Motor neuron (in vitro differentiated cells): Measurements from ENCODE around the gene SLC38A9. TPM values are rescaled to one million over a fixed set of nuclear protein-coding genes. Genes with fewer than 3 reads are reported as not detected.

Experiments used
- ATAC-seq, 8 experiments: fragments of 200-7000 bp; cut with Tn5 transposase; replicated peaks in 6 of 8; 2 replicates each; pipeline ENCODE4 v1.8.0; 2021; ENCODE audit warnings: mild to moderate bottlenecking in 8 of 8, moderate library complexity in 8 of 8
- H3K27ac ChIP-seq, 2 donors: fragments of 250-450 bp; sonication (Bioruptor Pico); 2 replicates each; pipeline ENCODE4 v1.9.0; 2021; ENCODE audit warnings: antibody characterized with exemption in 2 of 2, mild to moderate bottlenecking in 2 of 2, moderate library complexity in 1 of 2
- H3K4me1 ChIP-seq, 2 donors: fragments of 250-450 bp; sonication (Bioruptor Pico); replicated peaks in 1 of 2; 2 replicates each; pipeline ENCODE4 v1.6.1; 2021; ENCODE audit warnings: antibody characterized with exemption in 2 of 2, mild to moderate bottlenecking in 2 of 2, moderate library complexity in 1 of 2
- H3K4me3 ChIP-seq, 5 donors: fragments of 250-450 bp; sonication (Bioruptor Pico); 2 replicates each; pipeline ENCODE4 v1.9.0; 2021; ENCODE audit warnings: antibody characterized with exemption in 5 of 5, mild to moderate bottlenecking in 5 of 5, moderate library complexity in 4 of 5
- WGBS, 10 experiments: fragments of 450-650 bp; shearing (Covaris generic); methylation state at CpG; one replicate each; pipeline ENCODE4 v1.0.0; 2022; 5-methylcytosine and 5-hydroxymethylcytosine counted together
- in situ Hi-C, 9 experiments: fragments of 400-800 bp; cut with MboI; loops; one replicate each; pipeline ENCODE4 v1.15.0; 2021; ENCODE audit warnings: low sequenced_read_pairs in 9 of 9, low pct_unique_long_range_greater_than_20kb in 2 of 9; ENCODE audit not compliant: unreplicated experiment in 9 of 9
- total RNA-seq, 8 experiments: library from RNA; unstranded; fragments of 300-600 nt; gene quantifications; 2 replicates each; pipeline versions ENCODE4 v1.2.3 to v1.2.4, GENCODE V29; 2022

The SLC38A9 gene
- total RNA-seq, 8 experiments from 2014 or later, result 16.5 to 28.6 (median 21.0) TPM

GRCh38 chr5:55675119-55675518, 37.0 kb downstream of the SLC38A9 start:
- no peak overlapping the region for H3K4me3 ChIP-seq
- 0 to 100% (median 52%) methylated on average over 1 of the region's 1 CpG; no CpG with 5 or more reads in 2 of the 10 experiments for WGBS, 10 experiments
- H3K27ac ChIP-seq, result no peak overlapping the region
- in situ Hi-C loops, result loop anchor here in 3 of 9 experiments (25.0 kb wide), 2 partner anchors 263 to 338 kb away; no protein-coding TSS in a partner anchor
- no peak for ATAC-seq
- no peaks in the 10 kb centered on the region for H3K4me1 ChIP-seq

- ATAC-seq, result no peak
- WGBS, 10 experiments, result 0 to 100% (median 72%) methylated on average over 1 to 2 of the region's 2 CpGs; no CpG with 5 or more reads in 5 of the 10 experiments
- in situ Hi-C loops, result no loop called here
- no peak overlapping the region for H3K27ac ChIP-seq
- no peaks in the 10 kb centered on the region for H3K4me1 ChIP-seq
- no peak overlapping the region for H3K4me3 ChIP-seq
These were observed 37.8 kb downstream of the SLC38A9 start for GRCh38 chr5:55674340-55674739.

GRCh38 chr5:55672477-55672911, 39.6 kb downstream of the SLC38A9 start:
- no peak overlapping the region for H3K4me3 ChIP-seq
- H3K4me1 ChIP-seq, result no peaks in the 10 kb centered on the region
- no peak overlapping the region for H3K27ac ChIP-seq
- in situ Hi-C loops, result no loop called here
- 0 to 88% (median 33%) methylated on average over 1 to 2 of the region's 2 CpGs; no CpG with 5 or more reads in 1 of the 10 experiments for WGBS, 10 experiments
- ATAC-seq, result peak in 1 of 8 experiments; percentile 21

- H3K27ac ChIP-seq, result no peak overlapping the region
- H3K4me1 ChIP-seq, result no peaks in the 10 kb centered on the region
- WGBS, 10 experiments, result 50 to 100% (median 80%) methylated on average over 1 of the region's 1 CpG; no CpG with 5 or more reads in 5 of the 10 experiments
- no peak for ATAC-seq
- in situ Hi-C loops, result no loop called here
- no peak overlapping the region for H3K4me3 ChIP-seq
These were observed 40.1 kb downstream of the SLC38A9 start for GRCh38 chr5:55671975-55672374.

- H3K27ac ChIP-seq, result no peak overlapping the region
- ATAC-seq, result peak in 2 of 8 experiments; percentile 80 to 90
- no peak overlapping the region for H3K4me3 ChIP-seq
- in situ Hi-C loops, result no loop called here
- H3K4me1 ChIP-seq, result no peaks in the 10 kb centered on the region
These were observed 43.8 kb downstream of the SLC38A9 start for GRCh38 chr5:55668356-55668755.

- no peaks in the 10 kb centered on the region for H3K4me1 ChIP-seq
- H3K27ac ChIP-seq, result no peak overlapping the region
- 84 to 100% (median 100%) methylated on average over 1 to 3 of the region's 3 CpGs; no CpG with 5 or more reads in 3 of the 10 experiments for WGBS, 10 experiments
- no peak overlapping the region for H3K4me3 ChIP-seq
- no peak for ATAC-seq
- in situ Hi-C loops, result no loop called here
These were observed 44.2 kb downstream of the SLC38A9 start for GRCh38 chr5:55667938-55668337.

GRCh38 chr5:55665065-55665464, 47.1 kb downstream of the SLC38A9 start:
- Histone ChIP-seq H3K27ac (no peak overlapping the region), H3K4me3 (no peak overlapping the region), H3K4me1 (no peaks in the 10 kb centered on the region)
- in situ Hi-C loops, result no loop called here
- no peak for ATAC-seq
- 38 to 100% (median 84%) methylated on average over 2 to 8 of the region's 8 CpGs for WGBS, 10 experiments

- no peaks in the 10 kb centered on the region for H3K4me1 ChIP-seq
- ATAC-seq, result peak in 1 of 8 experiments; percentile 62
- no peak overlapping the region for H3K27ac ChIP-seq
- in situ Hi-C loops, result no loop called here
- no peak overlapping the region for H3K4me3 ChIP-seq
- WGBS, 10 experiments, result 0 to 83% (median 39%) methylated on average over 1 to 2 of the region's 2 CpGs; no CpG with 5 or more reads in 1 of the 10 experiments
These were observed 54.7 kb downstream of the SLC38A9 start for GRCh38 chr5:55657443-55657842.

- no peaks in the 10 kb centered on the region for H3K4me1 ChIP-seq
- in situ Hi-C loops, result no loop called here
- no peak overlapping the region for H3K4me3 ChIP-seq
- 28 to 100% (median 78%) methylated on average over 2 to 3 of the region's 3 CpGs; no CpG with 5 or more reads in 2 of the 10 experiments for WGBS, 10 experiments
- H3K27ac ChIP-seq, result no peak overlapping the region
- ATAC-seq, result no peak
These were observed 61.7 kb downstream of the SLC38A9 start for GRCh38 chr5:55650386-55650785.

- Histone ChIP-seq H3K27ac (no peak overlapping the region), H3K4me3 (no peak overlapping the region), H3K4me1 (no peaks in the 10 kb centered on the region)
- in situ Hi-C loops, result no loop called here
- ATAC-seq, result no peak
These were observed 62.2 kb downstream of the SLC38A9 start for GRCh38 chr5:55649963-55650362.

- 65 to 100% (median 96%) methylated on average over 1 to 3 of the region's 3 CpGs for WGBS, 10 experiments
- no peak for ATAC-seq
- in situ Hi-C loops, result no loop called here
- H3K4me3 ChIP-seq, result no peak overlapping the region
- no peak overlapping the region for H3K27ac ChIP-seq
- H3K4me1 ChIP-seq, result no peaks in the 10 kb centered on the region
These were observed 66.8 kb downstream of the SLC38A9 start for GRCh38 chr5:55645304-55645703.

GRCh38 chr5:55638455-55638854, 73.7 kb downstream of the SLC38A9 start:
- Histone ChIP-seq H3K27ac (no peak overlapping the region), H3K4me1 (no peaks in the 10 kb centered on the region), H3K4me3 (no peak overlapping the region)
- WGBS, 10 experiments, result 58 to 96% (median 83%) methylated on average over 2 to 4 of the region's 4 CpGs; no CpG with 5 or more reads in 1 of the 10 experiments
- no peak for ATAC-seq
- in situ Hi-C loops, result no loop called here

- Histone ChIP-seq H3K27ac (no peak overlapping the region), H3K4me3 (no peak overlapping the region), H3K4me1 (no peaks in the 10 kb centered on the region)
- in situ Hi-C loops, result no loop called here
- ATAC-seq, result no peak
- 54 to 100% (median 83%) methylated on average over 2 of the region's 2 CpGs; no CpG with 5 or more reads in 1 of the 10 experiments for WGBS, 10 experiments
These were observed 74.1 kb downstream of the SLC38A9 start for GRCh38 chr5:55638051-55638450.

- ATAC-seq, result peak in 2 of 8 experiments; percentile 55 to 69
- in situ Hi-C loops, result no loop called here
- WGBS, 10 experiments, result 0 to 81% (median 60%) methylated on average over 1 to 3 of the region's 3 CpGs; no CpG with 5 or more reads in 1 of the 10 experiments
- no peak overlapping the region for H3K27ac ChIP-seq
- no peaks in the 10 kb centered on the region for H3K4me1 ChIP-seq
- no peak overlapping the region for H3K4me3 ChIP-seq
These were observed 75.4 kb downstream of the SLC38A9 start for GRCh38 chr5:55636683-55637082.
